HG03457 (cell line): ENCODE data around the gene EDIL3.
A peak's percentile ranks its signal among the peaks of the same experiment; 100 is the strongest.

Source experiments
- ATAC-seq: cut with Tn5 transposase; IDR thresholded peaks from one replicate; pipeline ENCODE4 v1.9.1; 2021; ENCODE audit warnings: moderate number of reproducible peaks; ENCODE audit not compliant: unreplicated experiment

Gene EDIL3

GRCh38 chr5:83973925-83974815 is 410.5 kb downstream of the EDIL3 start:
- no peak for ATAC-seq

DNA sequence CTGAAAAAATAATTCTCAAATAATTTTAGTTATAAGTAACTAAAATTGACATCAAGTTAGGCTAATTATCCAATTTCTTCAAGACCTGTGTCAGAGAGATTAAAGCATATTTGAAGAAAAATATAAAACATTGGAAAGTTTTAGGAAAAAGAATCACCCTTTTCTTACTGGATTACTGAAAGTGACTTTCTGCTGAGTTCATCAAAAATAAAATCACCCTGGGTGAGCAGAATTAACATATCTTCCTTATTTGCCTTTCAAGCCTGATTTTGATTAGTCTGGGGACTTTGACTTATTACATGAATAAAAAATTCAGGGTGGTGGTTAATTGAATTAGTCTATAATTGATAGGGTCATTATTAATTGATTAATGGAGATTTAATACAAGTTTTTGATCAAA is 411.8 kb downstream of the EDIL3 start:
- ATAC-seq: no peak

GRCh38 chr5:83972236-83972635 is 412.4 kb downstream of the EDIL3 start:
- no peak for ATAC-seq

DNA sequence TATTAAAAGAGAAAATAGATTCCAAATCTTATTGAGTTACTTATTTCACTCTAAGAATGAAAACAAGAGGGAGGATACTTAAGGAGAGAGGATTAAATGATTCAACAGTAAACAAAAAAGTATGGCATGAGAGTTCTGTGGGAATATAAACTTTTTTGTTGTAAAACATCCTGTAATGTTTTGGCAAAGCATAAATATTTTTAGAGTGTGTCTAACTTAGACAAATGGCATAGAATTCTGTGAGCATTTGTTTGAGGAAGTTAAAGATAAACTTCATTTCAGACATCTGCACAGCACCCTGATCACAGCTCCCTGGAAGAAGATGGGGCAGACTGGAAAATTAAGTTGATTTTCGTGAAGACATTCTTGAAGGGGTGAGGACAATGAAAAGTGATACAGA is 417.3 kb downstream of the EDIL3 start:
- no peak for ATAC-seq

- no peak for ATAC-seq
Measured at GRCh38 chr5:83965441-83965840, 419.2 kb downstream of the EDIL3 start.

DNA sequence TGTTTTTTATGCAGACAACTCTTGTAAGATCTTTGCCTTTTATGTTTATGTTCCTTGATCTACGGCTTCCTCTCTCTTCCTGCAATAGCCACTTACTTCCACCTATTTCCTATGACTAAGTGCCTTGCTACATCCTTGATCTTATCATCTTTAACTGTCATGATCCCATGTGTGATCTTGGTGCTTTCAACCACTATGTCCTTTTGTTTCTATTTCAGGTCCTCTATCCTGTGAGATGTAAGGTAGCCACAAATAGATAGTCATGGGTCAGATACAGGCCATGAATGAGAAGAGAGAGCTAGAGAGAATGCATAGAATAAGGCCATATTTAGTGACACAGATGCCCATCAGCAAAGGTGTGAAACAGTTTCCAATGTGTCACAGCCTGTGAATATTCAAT is 420.4 kb downstream of the EDIL3 start:
- no peak for ATAC-seq

DNA sequence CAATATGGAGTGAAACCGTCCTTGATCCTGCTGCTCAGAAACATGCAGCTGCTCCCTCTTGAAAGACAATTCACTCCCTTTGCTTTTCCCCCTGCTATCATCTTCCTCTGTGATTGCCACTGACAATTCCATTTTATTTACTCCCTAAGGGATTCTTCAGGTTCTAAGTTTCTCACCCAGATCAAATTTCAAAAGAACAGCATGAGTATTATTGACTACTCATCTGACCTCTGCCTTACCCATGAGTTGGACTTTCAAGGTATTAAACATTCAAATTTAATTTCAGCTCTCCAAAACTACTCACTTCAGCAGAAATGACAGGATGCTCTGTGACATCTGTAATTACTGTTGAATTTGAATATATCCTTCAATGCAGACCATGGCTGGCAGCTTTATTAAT is 427.5 kb downstream of the EDIL3 start:
- no peak for ATAC-seq

DNA sequence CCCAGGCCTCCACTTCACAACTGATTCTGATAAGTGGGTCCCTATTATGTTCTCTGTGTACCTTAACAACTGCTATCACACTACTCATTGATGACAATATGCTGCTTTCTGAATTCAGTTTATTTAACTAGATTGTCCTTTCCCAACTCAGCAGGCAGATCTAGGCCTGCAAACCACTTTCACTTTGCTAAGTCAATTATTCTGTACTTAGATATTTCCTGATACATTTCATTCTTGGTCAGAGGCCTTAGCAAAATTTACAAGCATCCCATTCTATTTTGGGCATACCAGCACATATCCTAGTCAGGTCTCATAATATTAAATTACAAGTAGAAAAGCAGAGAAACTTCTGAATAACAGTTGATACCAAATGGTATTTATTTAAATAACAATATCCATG is 428.3 kb downstream of the EDIL3 start:
- no peak for ATAC-seq

GRCh38 chr5:83955916-83956315 is 428.8 kb downstream of the EDIL3 start:
- ATAC-seq: no peak

- no peak for ATAC-seq
Measured at GRCh38 chr5:83947763-83948162, 436.9 kb downstream of the EDIL3 start.

DNA sequence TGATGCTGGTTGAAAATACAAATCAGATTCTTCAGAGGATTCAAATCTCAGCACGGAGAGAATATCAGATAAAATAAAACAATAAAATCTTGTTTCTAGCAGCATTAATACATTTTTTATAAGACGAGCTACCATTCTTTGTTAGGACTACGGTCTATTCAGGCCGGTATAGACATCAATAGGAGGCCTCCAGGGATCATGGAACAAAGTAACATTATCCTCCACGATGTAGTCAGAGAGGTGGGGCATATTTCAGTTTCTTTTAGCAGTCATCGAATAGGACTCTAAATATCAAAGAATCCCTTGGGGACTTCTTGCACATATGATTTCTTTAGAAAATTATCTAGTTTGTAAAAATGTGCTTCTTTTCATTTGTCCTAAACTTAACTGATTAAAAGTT is 438.2 kb downstream of the EDIL3 start:
- no peak for ATAC-seq

GRCh38 chr5:83942155-83942554 is 442.5 kb downstream of the EDIL3 start:
- no peak for ATAC-seq

GRCh38 chr5:83937837-83938236 is 446.8 kb downstream of the EDIL3 start:
- ATAC-seq: no peak

DNA sequence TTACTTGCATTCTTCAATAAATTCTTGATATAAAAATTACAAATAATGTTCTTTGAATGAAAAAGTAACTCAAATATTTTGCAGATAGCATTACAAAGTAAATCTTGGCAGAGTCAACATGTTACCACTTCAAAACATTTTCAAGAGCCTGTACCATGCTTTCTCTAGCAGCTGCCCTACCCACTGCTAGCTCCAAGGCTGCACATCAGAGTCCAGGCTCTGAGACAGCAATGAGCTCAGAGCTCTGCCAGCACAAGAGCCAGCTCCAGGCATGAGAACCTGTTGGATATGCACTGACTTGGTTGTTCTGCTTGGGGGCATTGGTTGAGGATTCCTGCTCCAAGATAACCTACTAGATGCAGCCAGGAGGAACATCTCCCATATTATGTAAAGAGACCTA is 452.7 kb downstream of the EDIL3 start:
- no peak for ATAC-seq

- peak; percentile 61 for ATAC-seq
Measured at GRCh38 chr5:83927140-83927733, 457.4 kb downstream of the EDIL3 start.

DNA sequence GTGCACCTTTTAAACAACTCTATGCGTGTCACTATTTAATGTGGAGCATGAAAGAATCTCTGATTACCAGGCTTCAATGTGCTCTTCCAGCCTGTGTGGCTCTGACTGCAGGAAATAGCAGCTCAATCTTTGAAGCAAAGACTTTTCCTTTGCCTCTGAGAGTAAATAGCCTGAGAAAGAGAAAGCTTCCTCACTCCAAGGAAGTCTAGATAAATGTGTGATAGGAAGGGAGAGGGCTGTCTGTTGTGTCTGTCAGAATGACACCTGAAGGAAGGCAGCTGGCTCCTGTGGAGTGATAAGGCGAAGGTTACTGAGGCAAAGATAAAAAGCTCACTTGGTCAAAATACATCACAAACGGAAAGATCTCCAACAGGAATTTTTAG is 458.7 kb downstream of the EDIL3 start:
- no peak for ATAC-seq

- ATAC-seq: no peak
Measured at GRCh38 chr5:83925321-83925954, 459.2 kb downstream of the EDIL3 start.

- no peak for ATAC-seq
Measured at GRCh38 chr5:83924891-83925290, 459.8 kb downstream of the EDIL3 start.

- no peak for ATAC-seq
Measured at GRCh38 chr5:83924171-83924570, 460.5 kb downstream of the EDIL3 start.

DNA sequence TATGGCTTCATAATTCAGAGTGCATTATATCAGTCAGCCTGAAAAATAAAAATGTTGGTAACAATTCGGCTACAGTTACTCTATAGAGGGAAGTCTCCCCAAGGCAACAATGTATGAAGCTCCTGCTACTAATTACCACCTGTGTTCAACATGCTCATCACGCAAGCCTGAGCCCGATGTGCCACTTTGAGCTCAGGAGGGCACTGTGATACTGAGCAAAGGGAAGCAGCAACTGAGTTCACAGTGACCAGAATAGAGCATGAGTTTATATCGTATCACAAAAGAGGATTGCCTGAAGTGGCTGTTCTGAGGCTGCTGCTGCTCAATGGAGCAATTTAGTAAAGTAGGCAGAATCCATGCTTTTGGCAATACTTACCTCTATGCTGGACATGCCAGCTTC is 462.0 kb downstream of the EDIL3 start:
- no peak for ATAC-seq

GRCh38 chr5:83921666-83922193 is 462.9 kb downstream of the EDIL3 start:
- ATAC-seq: no peak
